HepG2 (cell line): ENCODE results near the gene TTLL1. TPM values are rescaled to one million over a fixed set of nuclear protein-coding genes. Genes with fewer than 3 reads are reported as not detected.

Source experiments
- BHLHE40 ChIP-seq: IDR thresholded peaks from 2 replicates; pipeline ENCODE4 v1.6.1; 2011; ENCODE audit warnings: low read length, improper control_type of control experiment
- ELK4 ChIP-seq: sonication (generic); formaldehyde crosslinking; IDR thresholded peaks from 2 replicates; pipeline ENCODE4 v1.9.0; 2021; ENCODE audit warnings: missing genetic modification reagents, borderline replicate concordance
- EP300 ChIP-seq, 3 experiments: sonication (generic) in 1 of 3; formaldehyde crosslinking in 1 of 3; IDR thresholded peaks; 2 replicates each; pipeline versions ENCODE4 v1.5.1 to v1.6.1; 2011 to 2020; ENCODE audit warnings: low read depth in 2 of 3, low read length in 2 of 3, borderline replicate concordance in 1 of 3, improper control_type of control experiment in 1 of 3, mild to moderate bottlenecking in 1 of 3, missing genetic modification reagents in 1 of 3, moderate library complexity in 1 of 3
- FOXM1 ChIP-seq: sonication (generic); formaldehyde crosslinking; IDR thresholded peaks from 2 replicates; pipeline ENCODE4 v1.5.0; 2020; ENCODE audit warnings: missing genetic modification reagents
- HOXD1 ChIP-seq: sonication (generic); formaldehyde crosslinking; IDR thresholded peaks from 2 replicates; pipeline ENCODE4 v1.5.0; 2020; ENCODE audit warnings: missing genetic modification reagents
- NFKBIZ ChIP-seq: IDR thresholded peaks from 2 replicates; pipeline ENCODE4 v1.6.1; 2018; ENCODE audit warnings: missing genetic modification reagents, missing compliant biosample characterization
- ONECUT2 ChIP-seq: sonication (generic); formaldehyde crosslinking; IDR thresholded peaks from 2 replicates; pipeline ENCODE4 v1.4.0; 2020; ENCODE audit warnings: missing genetic modification reagents
- SP1 ChIP-seq, 2 experiments: fragments of 450-650 bp in 1 of 2; sonication (generic) in 1 of 2; formaldehyde crosslinking in 1 of 2; IDR thresholded peaks; 2 replicates each; pipeline versions ENCODE4 v1.4.0 to v1.6.1; 2016 to 2020; ENCODE audit warnings: missing genetic modification reagents in 1 of 2
- SP4 ChIP-seq: sonication (generic); formaldehyde crosslinking; IDR thresholded peaks from 2 replicates; pipeline ENCODE4 v1.8.1; 2023; ENCODE audit warnings: mild to moderate bottlenecking, missing genetic modification reagents
- TGIF2 ChIP-seq: IDR thresholded peaks from 2 replicates; pipeline ENCODE4 v1.6.1; 2016; ENCODE audit warnings: control low read depth, missing compliant biosample characterization
- XRCC5 ChIP-seq: fragments of 200-400 bp; formaldehyde crosslinking; optimal IDR thresholded peaks from 2 replicates; pipeline ENCODE3; 2017; ENCODE audit warnings: mild to moderate bottlenecking, low read length
- ZNF451 ChIP-seq: sonication (generic); formaldehyde crosslinking; IDR thresholded peaks from 2 replicates; pipeline ENCODE4 v1.5.0; 2020; ENCODE audit warnings: mild to moderate bottlenecking, missing genetic modification reagents
- ZNF503 ChIP-seq: sonication (generic); formaldehyde crosslinking; IDR thresholded peaks from 2 replicates; pipeline ENCODE4 v1.4.0; 2020; ENCODE audit warnings: missing genetic modification reagents
- ZNF670 ChIP-seq: sonication (generic); formaldehyde crosslinking; IDR thresholded peaks from 2 replicates; pipeline ENCODE4 v1.8.0; 2022; ENCODE audit warnings: mild to moderate bottlenecking, missing genetic modification reagents, borderline replicate concordance
- ZSCAN22 ChIP-seq: sonication (generic); formaldehyde crosslinking; IDR thresholded peaks from 2 replicates; pipeline ENCODE4 v1.4.0; 2020; ENCODE audit warnings: mild to moderate bottlenecking, missing genetic modification reagents
- polyA plus RNA-seq, 8 experiments: library from polyadenylated mRNA; depleted of rRNA in 3 of 8; stranded (reverse) in 7 of 8; unstranded in 1 of 8; fragments of >200 nt; fragmentation: Illumina TruSeq in 4 of 8; extraction: Trizol in 4 of 8; gene quantifications; 2 replicates each; pipeline versions ENCODE4 v1.2.1 to v1.2.3, GENCODE V29; 2011 to 2016; ENCODE audit warnings: low read depth in 4 of 8, missing spikeins in 1 of 8, mixed read lengths in 1 of 8; ENCODE audit not compliant: insufficient read depth in 1 of 8
- total RNA-seq, 5 experiments: library from RNA; depleted of rRNA; stranded (reverse); fragments of >200 nt; fragmentation: Illumina TruSeq; extraction: Trizol; gene quantifications; 2 replicates each; pipeline ENCODE4 v1.2.3, GENCODE V29; 2016; ENCODE audit warnings: low read depth in 1 of 5
- TF ChIP-seq, protein P1 (sequence below): sonication (generic); formaldehyde crosslinking; IDR thresholded peaks from 2 replicates; pipeline ENCODE4 v1.4.0; 2020; ENCODE audit warnings: missing genetic modification reagents
- TF ChIP-seq, protein P2 (sequence below): sonication (generic); formaldehyde crosslinking; IDR thresholded peaks from 2 replicates; pipeline ENCODE4 v1.4.0; 2020; ENCODE audit warnings: missing genetic modification reagents
- TF ChIP-seq, protein P3 (sequence below): IDR thresholded peaks from 2 replicates; pipeline ENCODE4 v1.6.1; 2016

The TTLL1 gene
- total and polyA plus RNA-seq, 2 of the 13 experiments (the other 11 are each of a cell fraction or from before 2014, with no cell fraction given): 1.6 to 5.3 TPM

GRCh38 chr22:43014869-43015676, 74.1 kb downstream of the TTLL1 start, which contains the start of gene PACSIN2 (continued):
- TF ChIP-seq ONECUT2 (CRISPR knock-in tag) (no peak), EP300 (IDR thresholded peaks at IDR 0.05; ENCODE audit: low read depth in 2 of 2, low read length in 2 of 2) (no peak), EP300 (CRISPR knock-in tag; IDR thresholded peaks at IDR 0.05; ENCODE audit: borderline replicate concordance) (0 out of 2 replicates have a peak, but pooled peaks have one; percentile 49), SP4 (CRISPR knock-in tag) (peak; percentile 95), ZNF503 (CRISPR knock-in tag) (peak; percentile 58; the same call in 1 of the 2 replicates), ZSCAN22 (CRISPR knock-in tag) (no peak), FOXM1 (CRISPR knock-in tag) (no peak), ZNF670 (CRISPR knock-in tag) (no peak), HOXD1 (CRISPR knock-in tag) (peak; percentile 56; the same call in 1 of the 2 replicates), XRCC5 (peak; percentile 19), BHLHE40 (peak; percentile 31), TGIF2 (CRISPR knock-in tag) (peak; percentile 72), ZNF451 (peak; percentile 87; the same call in 1 of the 2 replicates), SP1 (IDR thresholded peaks at IDR 0.05) (no peak), SP1 (CRISPR knock-in tag; IDR thresholded peaks at IDR 0.05) (peak; percentile 79), ELK4 (no peak), NFKBIZ (peak; percentile 75; the same call in 1 of the 2 replicates)
- TF ChIP-seq, protein P1, sequence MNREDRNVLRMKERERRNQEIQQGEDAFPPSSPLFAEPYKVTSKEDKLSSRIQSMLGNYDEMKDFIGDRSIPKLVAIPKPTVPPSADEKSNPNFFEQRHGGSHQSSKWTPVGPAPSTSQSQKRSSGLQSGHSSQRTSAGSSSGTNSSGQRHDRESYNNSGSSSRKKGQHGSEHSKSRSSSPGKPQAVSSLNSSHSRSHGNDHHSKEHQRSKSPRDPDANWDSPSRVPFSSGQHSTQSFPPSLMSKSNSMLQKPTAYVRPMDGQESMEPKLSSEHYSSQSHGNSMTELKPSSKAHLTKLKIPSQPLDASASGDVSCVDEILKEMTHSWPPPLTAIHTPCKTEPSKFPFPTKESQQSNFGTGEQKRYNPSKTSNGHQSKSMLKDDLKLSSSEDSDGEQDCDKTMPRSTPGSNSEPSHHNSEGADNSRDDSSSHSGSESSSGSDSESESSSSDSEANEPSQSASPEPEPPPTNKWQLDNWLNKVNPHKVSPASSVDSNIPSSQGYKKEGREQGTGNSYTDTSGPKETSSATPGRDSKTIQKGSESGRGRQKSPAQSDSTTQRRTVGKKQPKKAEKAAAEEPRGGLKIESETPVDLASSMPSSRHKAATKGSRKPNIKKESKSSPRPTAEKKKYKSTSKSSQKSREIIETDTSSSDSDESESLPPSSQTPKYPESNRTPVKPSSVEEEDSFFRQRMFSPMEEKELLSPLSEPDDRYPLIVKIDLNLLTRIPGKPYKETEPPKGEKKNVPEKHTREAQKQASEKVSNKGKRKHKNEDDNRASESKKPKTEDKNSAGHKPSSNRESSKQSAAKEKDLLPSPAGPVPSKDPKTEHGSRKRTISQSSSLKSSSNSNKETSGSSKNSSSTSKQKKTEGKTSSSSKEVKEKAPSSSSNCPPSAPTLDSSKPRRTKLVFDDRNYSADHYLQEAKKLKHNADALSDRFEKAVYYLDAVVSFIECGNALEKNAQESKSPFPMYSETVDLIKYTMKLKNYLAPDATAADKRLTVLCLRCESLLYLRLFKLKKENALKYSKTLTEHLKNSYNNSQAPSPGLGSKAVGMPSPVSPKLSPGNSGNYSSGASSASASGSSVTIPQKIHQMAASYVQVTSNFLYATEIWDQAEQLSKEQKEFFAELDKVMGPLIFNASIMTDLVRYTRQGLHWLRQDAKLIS (CRISPR knock-in tag): peak; percentile 89; the same call in 1 of the 2 replicates
- TF ChIP-seq, protein P2, sequence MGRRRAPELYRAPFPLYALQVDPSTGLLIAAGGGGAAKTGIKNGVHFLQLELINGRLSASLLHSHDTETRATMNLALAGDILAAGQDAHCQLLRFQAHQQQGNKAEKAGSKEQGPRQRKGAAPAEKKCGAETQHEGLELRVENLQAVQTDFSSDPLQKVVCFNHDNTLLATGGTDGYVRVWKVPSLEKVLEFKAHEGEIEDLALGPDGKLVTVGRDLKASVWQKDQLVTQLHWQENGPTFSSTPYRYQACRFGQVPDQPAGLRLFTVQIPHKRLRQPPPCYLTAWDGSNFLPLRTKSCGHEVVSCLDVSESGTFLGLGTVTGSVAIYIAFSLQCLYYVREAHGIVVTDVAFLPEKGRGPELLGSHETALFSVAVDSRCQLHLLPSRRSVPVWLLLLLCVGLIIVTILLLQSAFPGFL (CRISPR knock-in tag): no peak; the same call in 1 of the 2 replicates
- TF ChIP-seq, protein P3, sequence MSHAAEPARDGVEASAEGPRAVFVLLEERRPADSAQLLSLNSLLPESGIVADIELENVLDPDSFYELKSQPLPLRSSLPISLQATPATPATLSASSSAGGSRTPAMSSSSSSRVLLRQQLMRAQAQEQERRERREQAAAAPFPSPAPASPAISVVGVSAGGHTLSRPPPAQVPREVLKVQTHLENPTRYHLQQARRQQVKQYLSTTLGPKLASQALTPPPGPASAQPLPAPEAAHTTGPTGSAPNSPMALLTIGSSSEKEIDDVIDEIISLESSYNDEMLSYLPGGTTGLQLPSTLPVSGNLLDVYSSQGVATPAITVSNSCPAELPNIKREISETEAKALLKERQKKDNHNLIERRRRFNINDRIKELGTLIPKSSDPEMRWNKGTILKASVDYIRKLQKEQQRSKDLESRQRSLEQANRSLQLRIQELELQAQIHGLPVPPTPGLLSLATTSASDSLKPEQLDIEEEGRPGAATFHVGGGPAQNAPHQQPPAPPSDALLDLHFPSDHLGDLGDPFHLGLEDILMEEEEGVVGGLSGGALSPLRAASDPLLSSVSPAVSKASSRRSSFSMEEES: 0 out of 2 replicates have a peak, but pooled peaks have one; percentile 29
